ENCODE results near the gene IL4R.
"Not testable (repeated sequence)": the region's sequence is repeated elsewhere in the genome, so short reads cannot be mapped to it uniquely, and the experiment has no call there.

Gene IL4R

DNA sequence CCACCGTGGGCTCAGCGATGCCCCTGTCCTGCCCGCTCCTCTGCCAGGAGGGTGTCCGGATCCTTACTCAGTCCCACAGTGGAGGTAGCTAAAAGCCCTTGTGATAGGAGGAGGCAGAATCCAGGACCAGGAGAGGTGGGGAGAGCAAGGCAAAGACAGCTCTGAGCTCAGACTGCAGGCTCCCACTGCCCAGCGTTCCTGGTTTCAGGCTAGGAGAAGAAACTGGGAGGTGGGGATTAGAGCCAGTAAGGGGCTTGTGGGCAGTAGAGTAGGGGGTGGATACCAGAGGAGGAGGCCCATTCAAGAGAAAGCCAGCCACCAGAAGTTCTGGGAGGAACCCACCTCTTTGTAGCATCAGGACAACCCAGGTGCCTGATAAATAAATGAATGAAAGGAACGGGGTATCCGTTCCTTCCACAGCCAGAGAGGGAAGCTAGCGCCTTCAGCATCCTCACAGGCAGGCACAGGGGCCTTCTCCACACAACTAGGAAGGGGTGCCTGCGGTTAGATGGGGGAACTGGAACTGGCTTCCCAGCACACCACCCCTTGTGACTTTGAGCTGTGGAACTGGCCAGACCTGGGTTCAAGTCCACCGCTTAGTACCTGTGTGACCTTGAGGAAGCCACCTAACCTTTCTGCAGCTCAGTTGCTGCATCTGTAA lies 90.5 kb downstream of the IL4R start:
- DNase-seq (ENCODE audit: low read depth in 2 of 2), result no peak

DNA sequence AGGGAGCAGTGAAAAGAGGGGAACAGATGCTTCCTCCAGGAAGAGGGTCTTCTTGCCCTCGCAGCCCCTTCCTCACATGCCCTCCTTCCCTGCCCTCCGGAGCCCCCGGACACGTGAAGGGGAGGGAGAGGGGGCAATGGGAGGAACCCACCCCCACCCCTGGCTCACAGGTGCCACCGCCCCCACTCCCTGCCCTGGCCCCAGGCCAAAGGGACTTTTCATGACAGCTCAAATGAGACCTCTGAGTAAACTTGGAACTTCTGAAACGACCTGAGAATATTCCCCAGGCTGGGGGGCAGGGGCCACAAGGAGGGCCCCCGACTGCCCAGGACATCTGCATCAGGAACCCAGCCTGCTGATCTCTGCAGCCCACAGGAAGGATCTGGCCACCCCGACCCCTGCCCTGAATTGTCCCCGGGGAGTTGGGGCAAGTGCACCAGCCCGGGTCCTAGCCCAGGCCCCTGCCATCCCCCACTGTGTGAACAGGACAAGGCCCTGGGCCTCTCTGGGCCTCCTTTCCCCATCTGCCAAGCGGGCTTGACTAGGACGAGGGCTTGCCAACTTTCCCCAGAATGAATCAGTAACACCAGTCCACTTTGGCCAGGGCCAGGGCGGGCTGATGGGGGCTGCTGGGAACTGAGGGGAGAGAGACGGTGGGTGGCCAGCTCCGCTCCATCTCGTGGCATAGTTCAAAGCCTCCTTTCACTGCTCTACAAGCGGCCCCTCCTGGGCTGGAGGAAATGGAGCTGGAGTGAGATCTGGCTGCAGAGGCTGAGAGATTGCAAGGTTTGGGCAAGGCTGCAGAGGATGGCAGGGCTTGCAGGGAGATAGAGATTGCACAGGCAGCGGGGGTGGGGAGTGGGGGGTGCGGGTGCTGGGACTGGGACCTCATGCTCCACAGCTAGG lies 92.0 kb downstream of the IL4R start:
- peak; percentile 71 to 72 for DNase-seq (ENCODE audit: low read depth in 2 of 2)

DNA sequence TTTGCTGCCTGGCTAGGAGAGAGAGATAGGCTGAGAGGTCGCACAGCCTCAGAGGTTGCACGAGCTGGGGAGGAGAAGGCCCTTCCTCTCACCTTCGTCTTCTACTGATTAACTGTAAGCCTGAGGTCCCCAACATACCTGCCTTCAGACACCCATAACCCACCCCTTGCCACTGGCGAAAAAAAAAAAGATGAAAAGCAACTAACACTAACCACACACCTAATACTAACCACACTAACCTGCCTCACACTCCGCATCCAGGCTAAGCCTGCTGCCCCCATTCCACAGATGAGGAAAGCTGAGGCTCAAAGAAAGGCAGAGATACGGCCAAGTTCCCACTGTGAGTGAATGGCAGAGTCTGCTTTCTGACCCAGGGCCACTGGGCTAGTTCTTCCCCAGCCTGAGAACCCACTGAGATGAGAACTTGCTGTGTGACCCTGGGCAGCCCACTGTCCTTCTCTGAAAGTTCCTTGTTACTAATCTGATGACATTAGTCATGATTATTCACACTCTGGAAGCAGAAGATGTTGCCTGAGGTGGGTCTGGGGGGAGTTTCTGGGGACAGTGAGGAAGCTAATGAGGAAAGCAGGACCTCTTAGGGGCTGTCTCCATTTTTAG lies 92.8 kb downstream of the IL4R start:
- DNase-seq (ENCODE audit: low read depth in 2 of 2), result no peak

DNA sequence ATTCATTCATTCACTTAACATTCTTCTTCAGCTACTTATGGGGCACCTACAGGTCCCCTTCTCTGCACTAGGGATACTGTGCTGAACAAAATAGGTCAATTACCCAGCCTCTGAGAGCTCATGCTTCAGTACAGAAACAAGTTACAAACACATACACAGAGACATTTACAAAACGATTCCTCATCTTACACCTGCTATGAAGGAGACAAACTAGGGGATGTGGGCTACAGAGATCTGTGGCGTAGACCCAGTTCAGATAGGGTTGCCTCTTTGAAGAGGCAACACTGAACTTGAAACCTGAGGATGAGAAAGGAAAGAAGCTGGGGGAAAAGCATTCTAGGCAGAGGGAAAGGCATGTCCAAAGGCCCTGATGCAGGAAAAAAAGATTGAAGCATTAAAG lies 93.4 kb downstream of the IL4R start:
- no peak for DNase-seq (ENCODE audit: low read depth in 2 of 2)

DNA sequence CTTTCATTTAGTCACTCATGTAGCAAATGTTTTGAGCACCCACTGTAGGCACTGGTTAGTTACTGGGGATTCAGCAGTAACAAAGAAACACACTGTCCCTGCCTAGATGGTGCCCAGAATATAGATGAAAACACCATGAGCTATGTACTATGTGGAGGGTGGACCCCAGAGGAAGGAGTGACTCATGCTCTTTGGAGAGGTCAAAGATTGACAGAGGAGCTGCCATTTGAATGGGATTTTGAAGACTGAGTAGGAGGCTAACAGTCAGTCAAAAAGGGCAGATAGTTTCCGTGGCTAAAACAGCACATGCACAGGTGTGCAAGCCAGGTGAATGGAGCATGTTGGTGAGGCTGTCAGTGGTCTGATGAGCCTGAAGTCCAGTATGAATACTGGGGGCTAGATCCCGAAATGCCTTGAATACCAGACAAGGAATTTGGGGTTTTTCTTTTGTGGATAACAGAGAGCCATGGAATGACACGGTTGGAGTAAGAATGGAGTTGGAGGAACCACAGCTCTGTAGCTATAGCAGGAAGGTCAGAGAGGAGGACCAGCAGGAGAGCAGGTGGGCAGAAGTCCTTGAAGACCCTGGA lies 94.3 kb downstream of the IL4R start:
- no peak for DNase-seq (ENCODE audit: low read depth in 2 of 2)

DNA sequence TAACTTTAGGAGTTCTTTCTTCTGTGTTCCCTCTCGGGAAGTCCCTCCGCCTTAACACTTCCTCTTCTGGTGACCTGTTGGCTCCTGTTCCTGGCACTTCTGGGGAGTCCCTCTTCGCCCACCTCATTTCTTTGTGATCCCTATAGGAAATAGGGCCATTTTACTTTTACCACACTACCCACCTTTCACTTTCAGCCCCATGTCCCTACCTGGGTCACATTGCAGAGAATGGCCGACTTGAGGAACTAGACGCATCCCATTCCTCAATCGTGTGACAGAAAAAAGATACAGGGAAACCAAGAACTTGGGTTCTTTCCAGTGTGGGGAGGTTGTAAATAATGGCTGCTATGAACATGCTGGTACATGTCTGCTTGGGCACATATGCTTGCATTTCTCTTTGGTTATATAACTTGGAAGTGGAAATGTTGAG lies 94.8 kb downstream of the IL4R start:
- no peak for DNase-seq (ENCODE audit: low read depth in 2 of 2)

DNA sequence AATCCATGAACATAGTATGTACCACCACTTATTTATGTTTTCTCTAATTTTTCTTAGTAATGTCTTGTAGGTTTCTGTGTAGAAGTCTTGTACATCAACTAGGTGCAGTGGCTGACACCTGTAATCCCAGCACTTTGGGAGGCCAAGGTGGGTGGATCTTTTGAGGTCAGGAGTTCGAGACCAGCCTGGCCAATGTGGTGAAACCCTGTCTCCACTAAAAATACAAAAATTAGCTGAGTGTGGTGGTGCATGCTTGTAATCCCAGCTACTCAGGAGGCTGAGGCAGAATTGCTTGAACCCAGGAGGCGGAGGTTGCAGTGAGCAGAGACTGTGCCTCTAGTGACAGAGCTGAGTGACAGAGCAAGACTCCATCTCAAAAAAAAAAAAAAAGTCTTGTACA lies 96.2 kb downstream of the IL4R start:
- not testable (repeated sequence) for DNase-seq (ENCODE audit: low read depth in 2 of 2)

DNA sequence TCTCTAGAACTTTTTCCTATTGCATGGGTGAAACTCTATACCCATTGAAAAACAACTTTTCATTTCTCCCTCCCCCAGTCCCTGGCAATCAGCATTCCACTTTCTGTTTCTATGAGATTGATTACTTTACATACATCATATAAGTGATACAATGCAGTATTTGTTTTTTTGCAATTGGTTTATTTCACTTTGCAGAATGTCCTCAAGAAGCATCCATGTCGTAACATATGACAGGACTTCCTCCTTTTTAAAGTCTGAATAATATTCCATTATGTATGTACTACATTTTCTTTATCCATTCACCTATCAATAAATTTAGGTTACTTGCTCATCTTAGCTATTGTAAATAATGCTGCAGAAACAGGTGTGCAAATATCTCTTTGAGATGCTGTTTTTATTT lies 97.0 kb downstream of the IL4R start:
- no peak for DNase-seq (ENCODE audit: low read depth in 2 of 2)

DNA sequence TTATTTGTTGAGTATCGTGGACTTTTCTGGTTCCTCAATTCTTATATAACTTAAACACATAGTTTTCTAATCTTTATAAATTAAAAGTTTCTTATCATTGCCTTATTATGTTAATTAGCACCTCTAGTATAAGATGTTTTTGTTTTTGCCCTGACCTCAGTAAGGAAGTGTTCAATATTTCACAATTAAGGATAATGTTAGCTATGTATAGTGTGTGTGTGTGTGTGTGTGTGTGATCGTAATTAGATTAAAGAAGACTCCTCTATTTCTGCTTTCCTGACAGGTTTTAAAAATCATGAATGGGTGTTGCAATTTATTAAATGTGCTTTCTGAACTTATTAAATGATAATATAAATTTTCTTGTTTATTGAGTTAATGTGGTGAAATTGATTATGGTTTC lies 100.2 kb downstream of the IL4R start:
- no peak for DNase-seq (ENCODE audit: low read depth in 2 of 2)
